Neural cell (in vitro differentiated cells): ENCODE measurements around the gene PXMP2. TPM values are rescaled to one million over a fixed set of nuclear protein-coding genes. Genes with fewer than 3 reads are reported as not detected.

Source experiments
- H2AFZ ChIP-seq: fragments of 200-600, 300-800 bp; sonication (generic), shearing (Covaris generic); 2 replicates; pipeline ENCODE4 v1.6.0; 2014; ENCODE audit warnings: low read depth, mild to moderate bottlenecking, antibody characterized with exemption, low read length, moderate library complexity
- H3F3A ChIP-seq: fragments of 200-600 bp; shearing (Covaris generic); 2 replicates; pipeline ENCODE4 v1.6.1; 2016; ENCODE audit warnings: mild to moderate bottlenecking, moderate library complexity, mixed read lengths, antibody characterized with exemption, low read length; ENCODE audit not compliant: insufficient read depth, poor library complexity, severe bottlenecking
- H3K27ac ChIP-seq: fragments of 200-600, 300-800 bp; sonication (generic), shearing (Covaris generic); 2 replicates; pipeline ENCODE4 v1.5.1; 2014; ENCODE audit warnings: mild to moderate bottlenecking, low read length, moderate library complexity
- H3K27me3 ChIP-seq: fragments of 300-800, 200-600 bp; sonication (generic), shearing (Covaris generic); 2 replicates; pipeline ENCODE4 v1.6.0; 2014; ENCODE audit warnings: mild to moderate bottlenecking, low read depth, low read length, moderate library complexity; ENCODE audit not compliant: insufficient read depth
- H3K36me3 ChIP-seq: fragments of 300-800, 200-600 bp; sonication (generic), shearing (Covaris generic); 2 replicates; pipeline ENCODE4 v1.5.1; 2014; ENCODE audit warnings: mild to moderate bottlenecking, antibody characterized with exemption, low read length, moderate library complexity; ENCODE audit not compliant: insufficient read depth
- H3K4me2 ChIP-seq: fragments of 300-800, 200-600 bp; sonication (generic), shearing (Covaris generic); 2 replicates; pipeline ENCODE4 v1.6.0; 2014; ENCODE audit warnings: mild to moderate bottlenecking, low read length
- H3K4me3 ChIP-seq: fragments of 300-800, 200-600 bp; sonication (generic), shearing (Covaris generic); 2 replicates; pipeline ENCODE4 v1.5.1; 2014; ENCODE audit warnings: mild to moderate bottlenecking, low read length, moderate library complexity
- H3K79me2 ChIP-seq: fragments of 200-600 bp; shearing (Covaris generic); replicated peaks from 2 replicates; pipeline ENCODE4 v1.6.0; 2014; ENCODE audit warnings: mild to moderate bottlenecking, low read length, moderate library complexity; ENCODE audit not compliant: insufficient read depth
- H3K9ac ChIP-seq: fragments of 300-800, 200-600 bp; sonication (generic), shearing (Covaris generic); 2 replicates; pipeline ENCODE4 v1.6.1; 2016; ENCODE audit warnings: mild to moderate bottlenecking, low read length, mixed read lengths
- H3K9me2 ChIP-seq: fragments of 200-600 bp; shearing (Covaris generic); 2 replicates; pipeline ENCODE4 v1.6.1; 2016; ENCODE audit warnings: mild to moderate bottlenecking, low read length, mixed read lengths; ENCODE audit not compliant: insufficient read depth
- H3K9me3 ChIP-seq: fragments of 200-600, 300-800 bp; sonication (generic), shearing (Covaris generic); 2 replicates; pipeline ENCODE4 v1.6.1; 2016; ENCODE audit warnings: mild to moderate bottlenecking, mixed run types, low read length, moderate library complexity, mixed read lengths
- H4K20me1 ChIP-seq: fragments of 200-600 bp; shearing (Covaris generic); 2 replicates; pipeline ENCODE4 v1.6.1; 2016; ENCODE audit warnings: mild to moderate bottlenecking, mixed run types; ENCODE audit not compliant: insufficient read depth
- CTCF ChIP-seq: fragments of 450-650 bp; IDR thresholded peaks from 2 replicates; pipeline ENCODE4 v1.5.1; 2014; ENCODE audit warnings: antibody characterized with exemption, mild to moderate bottlenecking, moderate library complexity; ENCODE audit not compliant: poor library complexity, severe bottlenecking
- EP300 ChIP-seq: fragments of 450-650 bp; conservative IDR thresholded peaks from 2 replicates; pipeline ENCODE4 v1.6.1; 2014; ENCODE audit warnings: antibody characterized with exemption, mild to moderate bottlenecking, moderate library complexity; ENCODE audit not compliant: poor library complexity, severe bottlenecking
- EZH2 ChIP-seq: fragments of 200-600, 300-800 bp; shearing (Covaris generic), sonication (generic); IDR thresholded peaks from 2 replicates; pipeline ENCODE4 v1.6.1; 2014; ENCODE audit warnings: antibody characterized with exemption, low read length, borderline replicate concordance, mild to moderate bottlenecking; ENCODE audit not compliant: insufficient read depth, poor library complexity, severe bottlenecking
- MXI1 ChIP-seq: fragments of 450-650 bp; conservative IDR thresholded peaks from 2 replicates; pipeline ENCODE4 v1.6.1; 2014; ENCODE audit warnings: antibody characterized with exemption, mild to moderate bottlenecking; ENCODE audit not compliant: poor library complexity, severe bottlenecking
- POLR2AphosphoS5 ChIP-seq: IDR thresholded peaks from 2 replicates; pipeline ENCODE4 v1.6.1; 2012
- RAD21 ChIP-seq: fragments of 450-650 bp; conservative IDR thresholded peaks from 2 replicates; pipeline ENCODE4 v1.6.1; 2014; ENCODE audit warnings: antibody characterized with exemption, mild to moderate bottlenecking, moderate library complexity
- REST ChIP-seq: IDR thresholded peaks from 2 replicates; pipeline ENCODE4 v1.6.1; 2012; ENCODE audit warnings: borderline replicate concordance
- SMC3 ChIP-seq: fragments of 450-650 bp; conservative IDR thresholded peaks from 2 replicates; pipeline ENCODE4 v1.6.1; 2014; ENCODE audit warnings: antibody characterized with exemption, mild to moderate bottlenecking, moderate library complexity; ENCODE audit not compliant: poor library complexity
- TAF1 ChIP-seq: IDR thresholded peaks from 2 replicates; pipeline ENCODE4 v1.6.1; 2012; ENCODE audit warnings: low read depth
- polyA plus RNA-seq: library from polyadenylated mRNA; depleted of rRNA; stranded (reverse); fragments of >200 nt; gene quantifications from 2 replicates; pipeline ENCODE4 v1.2.3, GENCODE V29; 2014

The PXMP2 gene
- polyA plus RNA-seq, 1 donor from 2014 or later, result 95.8 TPM

- H3K27me3 ChIP-seq, result no peaks in the 10 kb centered on the region
- no peaks in the 10 kb centered on the region for H3F3A ChIP-seq
- H3K9ac ChIP-seq, result no peak overlapping the region
- no peak overlapping the region for H3K4me3 ChIP-seq
- no peaks in the 10 kb centered on the region for H4K20me1 ChIP-seq
- H3K9me2 ChIP-seq, result no peaks in the 10 kb centered on the region
- H3K4me2 ChIP-seq, result no peak overlapping the region
- H3K27ac ChIP-seq, result no peak overlapping the region
- TF ChIP-seq CTCF (no peak), EZH2 (no peak), RAD21 (no peak), TAF1 (no peak), EP300 (no peak), SMC3 (no peak), POLR2AphosphoS5 (no peak), MXI1 (no peak), REST (no peak)
- H3K36me3 ChIP-seq, result no peaks in the 10 kb centered on the region
- H3K79me2 ChIP-seq, result no peaks in the 10 kb centered on the region
- H2AFZ ChIP-seq, result no peak overlapping the region
- H3K9me3 ChIP-seq, result no peaks in the 10 kb centered on the region
Observed at GRCh38 chr12:132665149-132665491, 22.3 kb upstream of the PXMP2 start.

- no peaks in the 10 kb centered on the region for H3K27me3 ChIP-seq
- H3K79me2 ChIP-seq, result no peaks in the 10 kb centered on the region
- H3K27ac ChIP-seq, result no peak overlapping the region
- H3K9me2 ChIP-seq, result no peaks in the 10 kb centered on the region
- no peak for TF ChIP-seq REST
- no peak for TF ChIP-seq RAD21
- no peak for TF ChIP-seq CTCF
- TF ChIP-seq POLR2AphosphoS5, result no peak
- no peak for TF ChIP-seq EP300
- no peak for TF ChIP-seq TAF1
- no peaks in the 10 kb centered on the region for H4K20me1 ChIP-seq
- no peaks in the 10 kb centered on the region for H3K36me3 ChIP-seq
- no peak overlapping the region for H3K4me2 ChIP-seq
- no peaks in the 10 kb centered on the region for H3F3A ChIP-seq
- no peak overlapping the region for H3K4me3 ChIP-seq
- no peak overlapping the region for H2AFZ ChIP-seq
- H3K9ac ChIP-seq, result no peak overlapping the region
- H3K9me3 ChIP-seq, result no peaks in the 10 kb centered on the region
Observed at GRCh38 chr12:132665794-132666193, 21.6 kb upstream of the PXMP2 start.
